CMK (cell line): ENCODE measurements around the gene INPP5A.
"Not testable (repeated sequence)": the region's sequence is repeated elsewhere in the genome, so short reads cannot be mapped to it uniquely, and the experiment has no call there.

ENCODE experiments used
- DNase-seq: peaks from one replicate; pipeline ENCODE4 v3.0.0-alpha.2; 2010; ENCODE audit warnings: low read depth

INPP5A gene

DNA sequence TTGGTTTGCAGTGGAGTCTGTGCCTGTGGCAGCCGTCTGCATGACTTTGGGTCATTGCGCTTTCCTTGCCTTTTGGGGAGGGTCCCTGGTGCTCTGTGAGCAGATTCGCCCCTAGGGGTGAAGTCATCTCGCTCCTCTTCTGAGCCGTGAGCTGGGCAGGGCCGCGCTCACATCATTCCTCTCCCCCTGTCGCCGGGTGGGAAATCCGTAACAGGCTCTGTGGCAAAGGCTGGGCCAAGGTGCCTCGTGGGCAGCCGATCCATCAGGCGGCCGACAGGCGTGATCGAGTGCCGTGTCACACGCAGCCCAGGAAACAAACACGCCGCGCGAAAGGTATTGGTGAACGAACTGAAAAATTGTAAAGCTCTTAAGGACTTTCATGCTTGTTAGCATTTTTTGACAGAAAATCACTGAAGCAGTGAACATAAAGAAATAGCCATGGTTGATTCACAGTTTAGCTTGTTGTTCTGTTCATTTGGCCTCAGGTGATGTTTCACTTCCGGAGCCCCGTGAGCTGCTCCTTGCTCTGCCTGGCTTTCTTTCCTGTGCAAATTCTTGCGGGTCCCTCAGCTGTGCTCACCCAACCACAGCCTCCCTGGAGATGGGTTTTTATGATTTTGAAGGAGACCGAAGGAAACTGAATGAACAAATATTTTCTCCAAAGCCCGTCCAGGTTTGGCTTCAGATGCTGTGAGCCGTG, 126.2 kb downstream of the INPP5A start:
- no peak for DNase-seq

DNA sequence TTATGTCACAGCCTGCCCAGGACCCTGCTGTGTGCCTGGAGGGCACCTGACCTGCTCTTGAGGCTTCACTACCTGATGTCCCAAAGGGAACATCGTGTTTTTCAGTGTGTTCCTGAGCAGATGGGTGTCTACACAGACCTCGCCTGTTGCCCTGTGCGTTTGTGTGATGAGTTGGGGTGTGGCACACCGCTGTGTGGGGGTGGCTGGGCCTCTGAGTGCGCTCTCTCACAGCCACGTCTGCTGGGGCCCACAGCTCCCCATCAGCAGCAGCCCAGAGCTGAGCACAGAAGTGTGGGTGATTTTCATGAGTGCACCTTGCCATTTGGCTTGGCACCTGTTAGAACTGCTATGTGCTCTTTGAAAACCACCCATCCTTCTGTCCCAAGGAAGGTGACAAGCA, 126.8 kb downstream of the INPP5A start:
- no peak for DNase-seq

DNA sequence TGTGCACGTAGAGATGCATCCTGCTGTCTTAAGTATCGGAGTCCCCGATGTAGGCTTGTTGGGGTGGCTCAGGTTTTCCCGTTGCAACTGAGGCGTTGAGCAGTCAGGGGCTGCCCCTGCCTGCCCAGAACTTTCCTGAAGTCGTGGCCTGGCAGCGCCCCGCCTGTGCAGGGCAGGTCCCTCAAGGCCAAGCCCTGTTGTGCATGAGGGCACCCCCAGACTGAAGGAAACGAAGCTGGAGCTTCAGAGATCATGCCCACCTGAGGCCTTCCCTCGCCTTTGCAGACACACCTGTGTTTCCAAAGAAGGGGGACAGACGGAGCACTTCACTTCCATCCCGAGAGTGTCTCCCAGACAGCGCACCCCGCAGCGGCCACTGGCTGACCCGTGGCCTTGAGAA, 127.3 kb downstream of the INPP5A start:
- DNase-seq = no peak

DNA sequence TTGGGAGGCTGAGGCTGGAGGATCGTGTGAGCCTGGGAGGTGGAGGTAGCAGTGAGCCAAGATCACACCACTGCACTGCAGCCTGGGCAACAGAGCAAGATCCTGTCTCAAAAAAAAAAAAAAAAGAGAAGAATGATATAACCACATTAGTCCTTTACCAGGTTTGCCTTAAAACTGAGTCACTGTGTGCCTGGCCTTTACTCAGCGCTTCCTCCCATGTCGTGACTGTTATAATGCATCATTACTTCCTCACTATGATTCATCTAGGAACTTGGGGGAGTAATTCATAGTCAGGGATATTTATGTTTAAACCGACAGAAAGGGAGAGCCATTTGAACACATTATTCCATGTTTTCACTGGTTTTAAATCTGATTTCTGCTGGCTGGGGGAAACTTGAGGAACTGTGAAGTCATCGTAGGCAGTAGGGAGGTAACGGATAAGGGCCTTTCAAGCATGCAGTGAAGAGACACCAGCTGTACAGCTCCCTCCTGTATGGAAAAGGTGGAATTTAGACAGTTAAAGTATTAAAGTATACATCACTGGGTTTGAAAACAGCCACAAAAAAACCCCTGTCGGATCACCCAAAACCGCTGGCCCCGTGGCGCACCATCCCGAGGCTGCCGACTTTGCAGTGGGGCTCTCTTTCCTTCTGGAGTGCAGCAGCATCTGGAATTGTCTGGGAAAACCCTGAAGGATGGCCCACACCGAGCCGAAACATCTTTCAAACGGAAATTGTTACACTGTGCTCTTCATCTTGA, 128.5 kb downstream of the INPP5A start:
- DNase-seq = no peak

DNA sequence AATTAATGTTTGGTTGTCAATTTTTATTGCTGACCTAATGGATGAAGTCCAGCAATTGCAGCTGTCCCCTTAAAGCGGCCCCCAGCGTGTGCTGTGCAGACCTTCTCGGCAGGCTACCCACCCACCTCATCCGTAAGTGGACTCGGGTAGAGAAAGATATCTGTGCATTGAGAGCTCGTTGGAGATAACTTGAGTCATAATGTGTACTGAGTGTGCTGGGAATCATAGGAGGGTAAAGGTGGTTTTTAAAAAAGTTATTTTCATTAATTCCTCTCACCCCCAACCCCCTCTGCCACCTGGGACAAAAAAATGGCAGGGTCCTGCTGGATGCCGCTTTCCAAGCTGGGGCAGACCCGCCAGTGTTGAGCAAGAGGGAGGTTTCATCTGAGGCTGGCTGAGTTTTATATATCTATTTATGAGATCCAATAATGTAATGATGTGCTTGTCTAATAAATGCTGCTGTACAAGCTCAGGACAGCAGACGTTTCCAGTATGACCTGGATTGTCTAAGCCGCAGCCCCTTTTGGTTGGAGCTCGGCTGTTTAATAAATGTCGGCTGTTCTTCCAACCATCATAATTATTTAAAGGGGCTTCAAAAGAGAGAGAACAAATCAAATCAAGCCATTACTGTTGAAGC, 129.2 kb downstream of the INPP5A start:
- no peak for DNase-seq

DNA sequence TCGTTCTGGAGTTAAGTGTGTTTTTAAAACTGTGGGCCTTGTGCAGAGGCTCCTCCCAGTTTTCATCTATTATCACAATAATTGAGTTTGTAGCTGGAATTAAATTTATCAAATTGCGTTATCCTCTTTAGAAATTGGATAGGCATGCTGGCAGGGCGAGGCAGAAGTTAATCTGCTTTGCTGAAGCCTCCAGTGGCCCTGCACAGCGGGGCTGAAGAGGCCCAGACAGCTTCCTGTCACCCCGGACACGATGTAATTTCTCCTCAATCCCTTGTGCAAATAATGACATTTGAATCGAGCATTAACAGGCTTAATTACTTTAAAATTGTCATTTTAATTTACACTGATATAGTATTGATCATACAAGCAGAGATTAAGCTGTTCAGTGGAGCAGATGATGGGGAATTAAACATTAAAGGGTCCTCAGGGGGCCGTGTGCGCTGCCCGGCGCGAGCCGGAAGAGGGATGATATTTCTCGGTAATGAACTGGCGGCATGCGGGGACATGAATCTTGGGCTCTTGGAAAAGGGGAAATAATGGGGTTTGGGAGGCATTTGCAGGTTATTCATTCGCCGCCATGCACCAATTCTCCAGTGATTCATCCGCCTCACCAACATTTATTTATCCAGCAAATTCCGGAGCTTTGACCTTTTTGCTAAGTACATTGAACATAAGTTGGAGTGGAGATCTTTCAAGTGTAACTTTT, 129.9 kb downstream of the INPP5A start:
- DNase-seq = no peak

DNA sequence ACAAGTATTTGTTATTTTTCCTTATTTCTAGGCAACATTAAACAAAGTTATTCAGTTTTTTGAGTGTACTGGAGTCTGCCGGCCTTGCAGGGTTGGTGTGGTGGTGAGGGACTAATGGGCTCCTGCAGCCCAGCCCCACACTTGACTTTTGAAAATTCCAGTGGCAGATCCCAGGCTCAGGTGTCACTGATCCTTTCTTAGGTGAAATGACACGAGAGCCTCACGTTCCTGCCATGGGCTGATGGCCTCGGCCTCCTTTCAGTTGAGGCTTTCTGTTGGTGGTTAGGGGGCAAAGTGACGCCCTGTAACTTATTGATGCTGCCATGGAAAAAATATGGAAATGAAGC, 130.4 kb downstream of the INPP5A start:
- no peak for DNase-seq

DNA sequence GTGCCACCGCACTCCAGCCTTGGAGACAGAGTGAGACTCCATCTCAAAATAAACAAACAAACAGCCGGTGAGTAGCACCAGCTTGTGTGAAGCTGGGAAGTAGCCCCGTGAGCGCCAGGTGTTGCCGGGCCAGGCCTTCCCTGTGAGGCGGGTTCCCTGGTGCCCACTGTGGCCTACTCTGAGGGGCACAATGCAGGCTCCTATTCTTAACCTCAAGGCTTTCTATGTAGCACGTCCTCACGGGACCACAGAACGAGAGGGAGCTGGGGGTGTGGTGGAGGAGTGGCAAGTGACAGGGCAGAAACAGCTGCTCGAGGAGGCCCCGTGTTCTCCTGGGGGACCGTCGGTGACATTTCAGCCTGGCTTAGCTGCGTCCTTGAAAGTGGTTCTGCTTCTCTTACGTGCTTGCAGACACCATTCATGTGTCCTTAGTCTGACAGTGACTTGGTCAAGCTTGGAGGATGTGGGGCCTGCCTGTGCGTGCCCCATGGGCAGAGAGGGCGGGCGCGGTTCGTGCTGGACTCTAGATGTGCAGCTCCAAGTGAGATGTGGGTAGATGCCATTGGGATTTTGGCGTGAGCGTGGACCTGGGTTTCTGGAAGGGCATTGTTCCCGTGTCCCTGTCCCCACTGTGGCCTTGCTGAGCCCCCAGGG, 131.7 kb downstream of the INPP5A start:
- DNase-seq = no peak

DNA sequence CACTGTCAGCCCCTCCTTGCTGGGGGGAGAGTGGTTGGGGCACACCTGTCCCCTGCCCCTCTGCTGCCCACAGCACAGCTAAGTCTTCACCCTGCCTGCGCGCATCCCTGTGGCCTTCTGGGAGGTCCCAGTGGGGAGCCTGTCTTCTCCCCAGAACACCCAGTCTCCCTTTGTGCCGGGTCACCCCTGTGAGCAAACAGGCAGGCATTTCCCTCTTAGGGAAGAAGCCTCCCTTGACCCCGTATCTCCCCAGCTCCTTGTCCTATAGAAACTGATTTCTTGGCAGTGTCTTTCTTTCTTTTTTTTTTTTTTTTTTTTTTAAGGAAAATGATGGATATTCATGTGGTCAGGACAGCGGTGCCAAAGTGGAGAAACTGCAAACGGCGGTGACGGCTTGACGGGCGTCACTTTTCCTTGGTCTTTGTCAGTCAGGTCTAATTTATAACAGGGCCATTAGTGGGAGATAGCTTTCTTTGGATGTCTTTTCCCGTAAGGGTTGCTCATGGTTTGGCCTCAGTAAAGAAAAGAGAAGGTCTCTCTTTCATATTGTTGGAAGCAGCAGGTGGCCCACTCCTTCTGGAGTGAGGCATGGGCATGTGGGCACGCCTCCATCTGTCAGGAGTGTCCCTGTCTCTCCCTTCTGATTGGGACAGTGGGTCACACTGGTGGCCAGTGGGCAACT, 133.1 kb downstream of the INPP5A start:
- no peak for DNase-seq

DNA sequence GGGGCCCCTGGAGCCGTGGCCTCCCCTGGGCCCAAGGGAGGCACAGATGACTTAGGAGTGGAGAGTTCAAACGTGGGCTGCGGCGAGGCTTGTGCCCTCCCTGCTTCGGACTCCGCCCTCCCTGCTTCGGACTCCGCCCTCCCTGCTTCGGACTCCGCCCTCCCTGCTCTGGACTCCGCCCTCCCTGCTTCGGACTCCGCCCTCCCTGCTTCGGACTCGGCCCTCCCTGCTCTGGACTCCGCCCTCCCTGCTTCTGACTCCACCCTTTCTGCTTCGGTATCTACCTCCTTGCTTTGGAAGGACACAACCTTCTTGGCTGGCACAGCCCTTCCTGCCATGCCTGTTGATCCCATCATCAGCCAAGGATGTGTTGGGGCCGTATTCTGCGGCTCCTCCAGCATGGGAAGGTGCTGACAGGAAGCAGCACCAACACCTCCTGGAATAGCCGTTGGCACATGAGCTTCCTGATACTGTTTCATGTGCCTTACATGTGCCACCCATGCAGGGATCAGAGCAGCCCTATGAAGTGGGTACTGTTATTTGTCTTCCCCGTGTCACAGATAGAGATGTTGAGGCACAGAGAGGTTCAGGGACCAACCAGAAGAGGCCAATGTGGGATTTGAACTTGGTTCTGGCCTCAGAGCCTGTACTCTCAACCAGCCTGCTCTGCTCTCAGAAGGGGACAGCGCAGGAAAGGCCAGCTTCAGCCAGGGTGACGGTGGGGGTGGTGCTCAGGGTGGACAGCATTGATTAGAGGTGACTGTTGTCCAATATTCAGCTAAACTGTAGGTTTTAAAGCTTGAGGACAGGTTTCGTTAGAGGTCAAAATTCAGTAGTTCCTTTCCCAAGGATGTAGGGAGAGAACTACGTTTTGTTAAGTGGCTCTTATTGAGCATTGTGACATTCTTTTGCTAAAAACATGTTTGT, 133.9 kb downstream of the INPP5A start:
- no peak for DNase-seq

DNA sequence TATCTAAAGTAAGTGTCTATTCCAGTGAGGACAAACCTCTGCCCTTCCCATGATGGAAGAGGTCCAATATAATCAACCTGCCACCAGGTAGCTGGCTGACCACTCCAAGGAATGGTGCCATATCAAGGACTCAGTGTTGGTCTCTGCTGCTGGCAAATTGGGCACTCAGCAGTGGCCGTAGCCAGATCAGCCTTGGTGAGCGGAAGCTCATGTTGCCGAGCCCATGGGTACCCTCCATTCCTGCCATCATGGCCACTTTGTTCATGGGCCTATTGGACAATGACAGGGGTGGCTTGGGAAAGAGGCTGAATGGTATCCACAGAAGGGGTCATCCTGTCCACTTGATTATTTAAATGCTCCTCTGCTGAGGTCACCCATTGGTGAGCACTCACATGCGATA, 136.2 kb downstream of the INPP5A start:
- DNase-seq = not testable (repeated sequence)

DNA sequence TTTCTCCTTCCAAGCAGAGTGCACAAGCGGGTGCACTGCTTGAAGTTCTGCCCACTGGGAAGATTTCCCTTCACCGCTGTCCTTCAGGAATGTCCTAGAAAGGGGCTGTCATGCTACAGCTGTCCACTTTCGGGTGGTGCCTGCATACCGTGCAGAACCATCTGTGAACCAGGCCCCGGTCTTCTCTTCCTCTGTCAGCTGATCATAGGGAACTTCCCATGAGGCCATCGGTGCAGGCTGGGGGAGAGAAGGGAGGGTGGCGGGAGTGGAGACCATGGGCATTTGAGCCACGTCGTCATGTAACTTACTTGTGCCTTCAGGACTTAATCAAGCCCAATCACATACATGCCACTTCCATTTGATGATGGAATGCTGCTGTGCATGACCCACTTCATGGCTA, 136.7 kb downstream of the INPP5A start:
- no peak for DNase-seq

DNA sequence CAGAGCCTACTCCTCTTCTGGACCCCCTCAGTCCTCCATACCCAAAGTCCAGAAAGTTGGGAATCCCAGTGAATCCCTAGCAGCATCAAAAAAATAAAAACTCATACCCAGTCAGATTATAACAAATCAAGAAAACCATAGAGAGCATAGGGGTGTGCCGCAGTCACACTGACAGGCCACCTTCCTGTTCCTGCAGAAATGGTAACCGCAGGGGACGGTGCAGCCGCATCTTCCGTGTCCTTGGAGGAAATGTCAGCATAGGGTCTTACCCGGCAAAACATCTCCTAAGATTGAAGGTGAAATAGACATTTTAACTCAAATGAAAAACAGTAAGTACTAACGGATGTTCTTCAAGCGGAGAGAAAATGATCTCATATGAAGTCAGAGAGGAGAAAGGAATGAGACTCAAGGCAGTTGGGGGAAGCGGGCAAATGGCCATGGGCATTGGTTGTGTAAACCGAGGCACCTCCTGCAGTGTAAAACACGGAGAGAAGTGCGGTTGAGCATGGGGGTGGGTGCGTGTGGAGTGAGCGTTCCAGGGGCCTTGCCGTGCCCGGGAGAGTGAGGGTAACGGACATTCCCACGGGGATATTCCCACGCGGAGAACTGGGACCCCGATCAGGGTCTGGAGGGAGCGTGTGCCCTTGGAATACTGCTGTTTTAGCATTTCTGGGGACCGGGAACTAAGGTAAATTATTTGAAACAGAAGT, 137.6 kb downstream of the INPP5A start:
- no peak for DNase-seq

DNA sequence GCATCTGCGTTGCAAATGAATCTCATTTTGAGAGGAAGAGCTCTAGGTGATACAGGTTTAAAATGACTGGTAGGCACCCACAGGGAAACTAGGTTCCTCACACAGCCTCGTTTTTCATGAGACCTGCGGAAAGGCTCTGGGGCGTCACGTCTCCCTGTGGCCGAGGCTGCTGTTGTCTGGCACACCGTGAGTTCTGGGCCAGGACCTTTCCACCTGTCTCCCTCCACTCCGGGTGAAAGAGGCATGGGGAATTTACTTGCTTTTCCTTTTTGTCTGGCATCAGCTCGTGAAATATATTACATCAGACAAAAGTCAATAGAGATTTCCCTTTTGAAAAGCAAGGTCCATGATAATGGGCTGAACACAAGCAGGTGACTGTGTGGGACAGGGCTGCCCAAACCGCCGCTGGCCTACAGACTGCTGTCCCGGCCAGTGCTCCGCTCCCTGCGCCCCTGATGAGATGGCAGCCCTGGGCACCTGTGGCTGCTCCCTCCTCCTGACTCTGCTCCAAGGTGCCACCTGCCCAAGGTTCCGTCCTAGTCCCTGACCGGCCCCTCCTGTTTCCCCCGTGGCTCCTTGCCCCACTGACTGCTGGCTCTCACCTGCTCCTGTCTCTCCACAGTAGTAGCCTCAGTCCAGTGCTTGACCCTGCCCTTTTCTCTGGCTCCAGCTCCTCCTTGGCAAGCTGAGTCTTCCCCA, 138.8 kb downstream of the INPP5A start:
- no peak for DNase-seq

DNA sequence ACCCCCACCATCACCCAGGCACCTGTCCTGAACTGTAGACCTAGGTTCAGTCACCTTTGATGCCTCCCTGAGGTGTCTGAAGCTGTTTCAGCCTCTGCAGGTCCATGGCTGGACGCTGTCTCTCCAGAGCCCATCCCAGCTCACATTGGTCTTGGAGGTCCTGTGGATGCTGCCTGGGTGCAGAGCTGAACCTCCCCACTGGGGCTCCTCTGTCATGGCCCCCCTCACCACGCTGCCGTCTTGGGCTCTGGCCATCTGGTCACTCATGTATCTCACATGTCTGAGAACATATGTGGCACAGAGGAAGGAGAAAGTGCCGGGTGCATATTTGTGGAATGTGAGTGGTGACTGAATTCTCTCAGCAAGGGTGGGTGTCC, 139.5 kb downstream of the INPP5A start:
- DNase-seq = no peak

DNA sequence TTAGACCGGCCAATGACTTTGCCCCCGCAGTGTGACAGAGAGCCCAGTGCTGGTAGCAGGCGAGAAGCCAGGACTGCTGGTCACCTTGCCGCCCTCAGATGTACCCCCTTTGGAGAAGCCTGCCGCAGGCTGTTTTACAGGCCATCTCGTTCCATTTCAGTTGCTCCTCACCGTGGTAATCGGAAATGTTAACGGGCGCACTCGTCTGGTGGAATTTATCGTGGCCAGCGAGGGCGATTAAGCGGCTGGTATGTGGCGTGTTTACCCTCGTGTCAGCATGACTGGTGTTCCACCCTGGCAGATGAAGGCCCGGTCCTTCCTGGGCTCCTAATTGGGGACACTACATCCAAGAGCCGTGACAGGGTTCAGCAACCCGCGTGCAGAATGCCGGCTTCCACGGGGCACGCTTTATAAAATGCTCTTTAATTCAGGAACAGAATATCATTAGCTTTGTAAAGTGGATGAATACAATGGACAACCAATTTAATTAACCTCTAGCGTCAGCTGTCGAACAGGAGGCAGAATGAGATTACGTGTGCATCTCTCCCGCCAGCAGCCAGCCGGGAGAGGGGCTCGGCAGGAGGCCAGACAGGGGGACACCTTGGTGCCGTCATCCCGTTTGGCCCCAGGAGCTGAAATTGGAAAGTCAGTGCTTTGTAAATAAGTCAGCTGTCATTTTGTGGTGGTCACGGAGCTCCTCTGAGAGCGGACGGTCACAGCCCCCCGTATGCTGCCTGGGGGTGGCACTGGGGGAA, 140.1 kb downstream of the INPP5A start:
- no peak for DNase-seq

DNA sequence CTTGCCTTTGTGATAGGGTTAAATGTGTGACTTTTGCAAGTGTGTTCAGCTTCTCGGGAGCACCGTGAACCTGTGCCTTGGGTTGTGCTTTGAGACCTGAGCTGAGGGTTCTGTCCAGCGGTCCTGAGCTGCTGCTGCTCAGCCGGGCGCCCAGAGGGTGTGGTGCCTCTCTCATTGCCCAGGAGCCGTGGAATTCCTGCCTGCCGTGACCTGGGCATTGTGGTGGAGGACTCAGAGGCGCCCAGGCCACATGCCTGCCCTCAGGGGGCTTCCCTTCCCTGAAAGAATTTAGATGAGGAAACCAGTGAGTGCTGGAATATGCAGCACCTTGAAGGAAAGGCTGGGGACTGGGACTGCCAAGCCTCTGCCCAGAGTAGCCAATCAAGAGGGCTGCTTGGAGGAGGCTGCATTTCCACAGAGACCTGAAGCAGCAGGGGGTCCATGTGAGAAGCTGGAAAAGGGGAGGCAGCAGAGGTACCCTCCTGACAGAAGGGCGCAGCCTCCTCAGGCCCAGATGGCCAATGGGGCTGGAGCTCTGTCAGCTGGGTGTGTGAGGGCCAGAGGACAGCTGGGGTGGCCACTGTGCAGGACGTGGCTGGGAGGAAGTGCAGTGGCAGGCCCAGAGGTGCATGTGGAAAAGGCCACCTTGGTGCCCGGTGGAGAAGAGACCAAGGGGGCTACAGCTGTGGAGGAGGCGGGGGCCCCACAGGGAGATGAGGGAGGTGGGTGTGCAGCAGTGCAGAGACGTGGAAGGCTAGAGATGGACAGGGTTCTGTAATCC, 141.0 kb downstream of the INPP5A start:
- no peak for DNase-seq

DNA sequence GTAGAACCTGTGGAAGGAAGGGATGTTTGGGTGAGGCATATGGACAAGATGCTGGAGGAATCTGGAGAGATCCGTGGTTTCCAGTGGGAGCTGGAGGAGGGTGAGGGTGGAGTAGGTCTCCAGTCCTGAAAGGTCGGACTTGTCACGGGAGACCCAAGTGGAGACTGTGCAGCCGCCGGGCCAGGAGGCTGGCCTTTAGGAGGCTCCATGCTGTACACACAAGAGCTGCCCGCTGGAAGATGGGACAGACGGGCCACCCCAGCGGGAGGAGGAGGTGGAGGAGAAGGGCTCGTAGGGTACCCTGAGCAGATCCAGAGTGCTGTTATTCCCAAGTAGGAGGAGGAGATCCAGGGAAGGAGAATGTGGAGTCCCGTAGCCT, 141.6 kb downstream of the INPP5A start:
- DNase-seq = no peak
